CD4-positive, alpha-beta T cell (primary cell): ENCODE measurements around the gene ALDH1L2. TPM values are rescaled to one million over a fixed set of nuclear protein-coding genes. Genes with fewer than 3 reads are reported as not detected.

Source experiments
- ATAC-seq: fragments of 200-7000 bp; cut with Tn5 transposase; one replicate; pipeline ENCODE4 v1.10.0; 2022; ENCODE audit warnings: mild to moderate bottlenecking; ENCODE audit not compliant: poor library complexity
- CTCF ChIA-PET: fragments of 350-600 bp; sonication (Branson Sonifier 250); formaldehyde crosslinking; loops from one replicate; lab custom pipeline; 2021; ENCODE audit warnings: antibody characterized with exemption, inconsistent platforms; lab: Charles Lee
- POLR2A ChIA-PET: fragments of 350-600 bp; sonication (Branson Sonifier 250); formaldehyde crosslinking; loops from one replicate; lab custom pipeline; 2021; ENCODE audit warnings: antibody characterized with exemption, inconsistent platforms; lab: Charles Lee
- DNase-seq, 14 experiments: peaks; one replicate each; pipeline ENCODE4 v3.0.0-alpha.2; 2013 to 2020; ENCODE audit warnings: mixed read lengths in 2 of 14
- H3K27ac ChIP-seq, 2 donors: one replicate each; pipeline versions ENCODE4 v1.5.1 to v1.7.0; 2013; ENCODE audit warnings: low read length in 2 of 2, low read depth in 1 of 2, mild to moderate bottlenecking in 1 of 2
- H3K27me3 ChIP-seq, 2 experiments: 1 replicate in 1 of 2; 2 replicates in 1 of 2; pipeline versions ENCODE4 v1.6.1 to v1.7.0; 2013; ENCODE audit warnings: low read length in 2 of 2, control low read depth in 1 of 2, mild to moderate bottlenecking in 1 of 2, moderate library complexity in 1 of 2; ENCODE audit not compliant: insufficient read depth in 2 of 2, control insufficient read depth in 1 of 2
- H3K36me3 ChIP-seq: one replicate; pipeline ENCODE4 v1.6.1; 2013; ENCODE audit warnings: low read length, control low read depth; ENCODE audit not compliant: insufficient read depth
- H3K4me1 ChIP-seq: one replicate; pipeline ENCODE4 v1.6.1; 2013; ENCODE audit warnings: low read length, control low read depth; ENCODE audit not compliant: insufficient read depth
- H3K4me3 ChIP-seq: one replicate; pipeline ENCODE4 v1.5.1; 2013; ENCODE audit warnings: mild to moderate bottlenecking, low read length, moderate library complexity
- H3K9me3 ChIP-seq, 2 experiments: 1 replicate in 1 of 2; 2 replicates in 1 of 2; pipeline versions ENCODE4 v1.6.1 to v1.7.0; 2013; ENCODE audit warnings: low read length in 2 of 2, mild to moderate bottlenecking in 2 of 2, control low read depth in 1 of 2, moderate library complexity in 1 of 2; ENCODE audit not compliant: control insufficient read depth in 1 of 2, insufficient read depth in 1 of 2
- H3K27ac Mint-ChIP-seq: one replicate; pipeline ENCODE4 v1.8.0; 2020; ENCODE audit warnings: mixed read lengths
- H3K27me3 Mint-ChIP-seq: one replicate; pipeline ENCODE4 v1.8.0; 2021; ENCODE audit warnings: mixed read lengths
- H3K36me3 Mint-ChIP-seq: one replicate; pipeline ENCODE4 v1.8.0; 2021; ENCODE audit warnings: low read depth, mixed read lengths
- H3K4me1 Mint-ChIP-seq: one replicate; pipeline ENCODE4 v1.8.0; 2021; ENCODE audit warnings: low read depth, mixed read lengths
- H3K4me3 Mint-ChIP-seq: one replicate; pipeline ENCODE4 v1.8.0; 2020; ENCODE audit warnings: mild to moderate bottlenecking, mixed read lengths
- H3K9me3 Mint-ChIP-seq: one replicate; pipeline ENCODE4 v1.8.0; 2020; ENCODE audit warnings: mixed read lengths
- intact Hi-C, 2 experiments: fragments of 100-400 bp; cut with DNase I in 1 of 2; cut with micrococcal nuclease in 1 of 2; formaldehyde crosslinking; loops; one replicate each; pipeline versions ENCODE4 v1.15.1 to v1.9.0; 2023 to 2025; cut with DNase I, micrococcal nuclease
- total RNA-seq, 174 experiments: library from RNA in 2 of 174; stranded (reverse) in 2 of 174; gene quantifications; one replicate each; pipeline ENCODE4 v1.2.3 and lab custom pipeline; 2021 to 2026
- TF ChIP-seq, protein P1 (sequence below): fragments of 200-600 bp; IDR thresholded peaks from one replicate; pipeline ENCODE4 v1.8.0; 2022; ENCODE audit warnings: antibody characterized with exemption, mild to moderate bottlenecking

Gene ALDH1L2
- total RNA-seq, 2 experiments from 2014 or later = 0.03 TPM; not detected in 1

- Mint-ChIP-seq H3K9me3 (no peaks in the 10 kb centered on the region), H3K27ac (no peak overlapping the region), H3K27me3 (peaks cover 21% of the 10 kb centered on the region), H3K4me1 (no peaks in the 10 kb centered on the region), H3K36me3 (no peaks in the 10 kb centered on the region), H3K4me3 (no peak overlapping the region)
- no peak for DNase-seq
- no peak for ATAC-seq
- TF ChIP-seq, protein P1, sequence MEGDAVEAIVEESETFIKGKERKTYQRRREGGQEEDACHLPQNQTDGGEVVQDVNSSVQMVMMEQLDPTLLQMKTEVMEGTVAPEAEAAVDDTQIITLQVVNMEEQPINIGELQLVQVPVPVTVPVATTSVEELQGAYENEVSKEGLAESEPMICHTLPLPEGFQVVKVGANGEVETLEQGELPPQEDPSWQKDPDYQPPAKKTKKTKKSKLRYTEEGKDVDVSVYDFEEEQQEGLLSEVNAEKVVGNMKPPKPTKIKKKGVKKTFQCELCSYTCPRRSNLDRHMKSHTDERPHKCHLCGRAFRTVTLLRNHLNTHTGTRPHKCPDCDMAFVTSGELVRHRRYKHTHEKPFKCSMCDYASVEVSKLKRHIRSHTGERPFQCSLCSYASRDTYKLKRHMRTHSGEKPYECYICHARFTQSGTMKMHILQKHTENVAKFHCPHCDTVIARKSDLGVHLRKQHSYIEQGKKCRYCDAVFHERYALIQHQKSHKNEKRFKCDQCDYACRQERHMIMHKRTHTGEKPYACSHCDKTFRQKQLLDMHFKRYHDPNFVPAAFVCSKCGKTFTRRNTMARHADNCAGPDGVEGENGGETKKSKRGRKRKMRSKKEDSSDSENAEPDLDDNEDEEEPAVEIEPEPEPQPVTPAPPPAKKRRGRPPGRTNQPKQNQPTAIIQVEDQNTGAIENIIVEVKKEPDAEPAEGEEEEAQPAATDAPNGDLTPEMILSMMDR = no peak
- Histone ChIP-seq H3K4me3 (no peak overlapping the region), H3K9me3 (no peaks in the 10 kb centered on the region), H3K27me3 (peaks cover 0 to 2% of the 10 kb centered on the region in 2 experiments), H3K27ac (no peak overlapping the region), H3K4me1 (no peaks in the 10 kb centered on the region), H3K36me3 (no peaks in the 10 kb centered on the region)
- ChIA-PET POLR2A (no interaction called here), CTCF (no interaction called here)
- intact Hi-C loops = no loop called here
These were observed 7.3 kb downstream of the ALDH1L2 start for GRCh38 chr12:105076913-105077312.

DNA sequence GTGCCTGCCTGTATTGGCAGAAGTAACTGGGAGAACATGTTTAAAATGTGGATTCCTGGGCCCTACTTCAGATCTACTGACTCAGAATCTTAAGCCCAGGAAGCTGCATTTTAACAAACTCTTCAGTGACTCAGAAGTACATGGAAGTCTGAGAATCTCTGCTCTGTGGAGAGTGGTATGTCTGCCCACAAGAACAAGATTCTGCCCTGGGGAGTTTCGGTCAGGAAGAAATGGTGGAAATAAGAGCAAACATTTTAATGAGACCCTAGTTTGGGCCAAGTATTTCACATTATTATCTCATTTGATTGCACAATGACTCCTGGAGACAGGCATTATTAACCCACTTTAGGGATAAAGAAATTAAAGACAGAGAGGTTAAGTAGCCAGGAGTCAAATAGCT is 8.2 kb downstream of the ALDH1L2 start:
- H3K36me3 ChIP-seq = no peaks in the 10 kb centered on the region
- Mint-ChIP-seq H3K4me3 (no peak overlapping the region), H3K9me3 (no peaks in the 10 kb centered on the region), H3K27me3 (peaks cover 15% of the 10 kb centered on the region), H3K27ac (no peak overlapping the region), H3K36me3 (no peaks in the 10 kb centered on the region), H3K4me1 (no peaks in the 10 kb centered on the region)
- no peak for DNase-seq
- no peaks in the 10 kb centered on the region for H3K4me1 ChIP-seq
- no peaks in the 10 kb centered on the region for H3K27me3 ChIP-seq
- no peak overlapping the region for H3K27ac ChIP-seq
- H3K9me3 ChIP-seq = no peaks in the 10 kb centered on the region
- ATAC-seq = no peak
- POLR2A ChIA-PET = no interaction called here
- CTCF ChIA-PET = no interaction called here
- TF ChIP-seq, protein P1 = no peak
- intact Hi-C loops = no loop called here
- no peak overlapping the region for H3K4me3 ChIP-seq

DNA sequence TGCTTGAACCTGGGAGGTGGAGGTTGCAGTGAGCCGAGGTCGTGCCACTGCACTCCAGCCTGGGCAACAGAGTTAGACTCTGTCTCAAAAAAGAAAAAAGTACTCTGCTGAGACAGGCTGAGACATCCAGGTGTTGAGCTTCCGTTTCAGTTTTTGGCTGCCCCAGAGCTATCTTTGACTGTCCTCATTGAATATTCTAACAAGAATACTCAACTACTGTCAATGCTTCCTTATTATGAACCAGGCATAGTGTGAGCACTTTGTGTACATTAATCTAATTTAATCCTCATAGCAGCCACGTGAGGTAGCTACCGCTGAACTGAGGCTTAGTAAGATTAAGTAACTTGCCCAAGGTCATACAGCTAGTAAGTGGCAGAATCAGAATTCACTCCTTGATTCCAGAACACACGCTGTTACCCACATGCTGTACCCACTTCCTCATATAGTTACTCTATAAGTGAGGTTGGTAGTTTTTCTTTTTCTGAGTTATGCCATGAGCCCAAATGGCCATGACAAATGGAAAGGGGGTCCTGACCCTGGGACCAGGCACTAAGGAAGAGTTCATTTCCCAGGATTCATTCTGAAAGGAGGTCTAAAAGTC is 11.3 kb downstream of the ALDH1L2 start:
- intact Hi-C loops = no loop called here
- ATAC-seq (no peak), DNase-seq (no peak)
- Mint-ChIP-seq H3K4me3 (no peak overlapping the region), H3K27ac (no peak overlapping the region), H3K4me1 (no peaks in the 10 kb centered on the region), H3K9me3 (no peaks in the 10 kb centered on the region), H3K27me3 (peaks cover 4% of the 10 kb centered on the region), H3K36me3 (no peaks in the 10 kb centered on the region)
- TF ChIP-seq, protein P1 = no peak
- Histone ChIP-seq H3K27me3 (no peaks in the 10 kb centered on the region), H3K4me1 (no peaks in the 10 kb centered on the region), H3K36me3 (no peaks in the 10 kb centered on the region), H3K9me3 (no peaks in the 10 kb centered on the region), H3K27ac (no peak overlapping the region), H3K4me3 (no peak overlapping the region)
- ChIA-PET POLR2A (no interaction called here), CTCF (no interaction called here)
